ENCODE measurements around the gene PEX6.
A peak's percentile ranks its signal among the peaks of the same experiment; 100 is the strongest.

Gene PEX6

DNA sequence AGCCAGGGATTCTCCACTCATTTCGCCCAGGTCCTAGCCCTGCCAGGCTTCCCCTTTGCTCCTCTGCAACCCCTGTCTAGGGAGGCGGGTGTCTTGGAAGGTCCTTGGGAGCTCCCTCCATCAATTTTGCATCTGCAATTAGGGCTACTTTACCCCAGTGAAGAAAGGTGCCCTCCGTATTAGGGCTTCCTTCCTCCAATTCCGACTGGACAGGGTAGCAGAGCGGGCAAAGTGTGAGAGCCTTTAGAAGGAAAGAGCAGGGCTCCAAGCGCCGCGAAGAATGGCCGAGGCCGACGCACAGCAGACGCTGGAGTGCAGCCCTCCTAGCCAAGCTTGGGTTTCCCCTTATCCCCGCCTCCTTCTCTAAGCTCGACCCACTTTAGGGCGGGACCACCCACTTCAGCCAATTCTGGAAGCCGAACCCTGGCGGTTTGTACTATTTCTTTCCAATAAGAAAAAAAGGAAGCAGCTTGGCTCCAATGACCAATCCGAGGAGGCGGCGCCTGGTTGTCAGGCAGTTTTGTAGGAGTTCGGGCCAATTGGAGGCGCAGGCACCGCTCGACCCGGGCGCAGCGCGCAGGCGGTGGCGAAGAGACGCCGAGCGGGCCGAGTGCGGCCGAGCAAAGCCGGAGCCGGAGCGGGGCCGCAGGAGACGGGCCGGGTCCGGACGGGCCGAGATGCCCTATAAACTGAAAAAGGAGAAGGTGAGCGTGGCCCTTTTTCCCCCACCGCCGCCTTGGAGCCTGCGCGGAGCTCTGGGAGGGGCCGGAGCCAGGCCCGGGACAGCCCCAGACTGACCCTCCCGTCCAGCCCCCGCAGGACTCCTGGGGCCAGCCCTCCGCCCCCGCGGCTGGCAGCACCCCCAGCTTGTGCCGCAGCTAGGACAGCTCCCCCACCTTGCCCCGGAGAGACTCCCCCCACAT is 5.3 kb upstream of the PEX6 start, which contains the start of gene PPP2R5D:
PPP2R5D (plus strand) TSS at position 570 of the 923 bp plus-strand sequence; CDS start at position 678, 108 bp downstream.
- DNase-seq (ENCODE audit: insufficient read length, low spot score), result peak; percentile 95
- TF ChIP-seq, protein P1, sequence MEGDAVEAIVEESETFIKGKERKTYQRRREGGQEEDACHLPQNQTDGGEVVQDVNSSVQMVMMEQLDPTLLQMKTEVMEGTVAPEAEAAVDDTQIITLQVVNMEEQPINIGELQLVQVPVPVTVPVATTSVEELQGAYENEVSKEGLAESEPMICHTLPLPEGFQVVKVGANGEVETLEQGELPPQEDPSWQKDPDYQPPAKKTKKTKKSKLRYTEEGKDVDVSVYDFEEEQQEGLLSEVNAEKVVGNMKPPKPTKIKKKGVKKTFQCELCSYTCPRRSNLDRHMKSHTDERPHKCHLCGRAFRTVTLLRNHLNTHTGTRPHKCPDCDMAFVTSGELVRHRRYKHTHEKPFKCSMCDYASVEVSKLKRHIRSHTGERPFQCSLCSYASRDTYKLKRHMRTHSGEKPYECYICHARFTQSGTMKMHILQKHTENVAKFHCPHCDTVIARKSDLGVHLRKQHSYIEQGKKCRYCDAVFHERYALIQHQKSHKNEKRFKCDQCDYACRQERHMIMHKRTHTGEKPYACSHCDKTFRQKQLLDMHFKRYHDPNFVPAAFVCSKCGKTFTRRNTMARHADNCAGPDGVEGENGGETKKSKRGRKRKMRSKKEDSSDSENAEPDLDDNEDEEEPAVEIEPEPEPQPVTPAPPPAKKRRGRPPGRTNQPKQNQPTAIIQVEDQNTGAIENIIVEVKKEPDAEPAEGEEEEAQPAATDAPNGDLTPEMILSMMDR (IDR thresholded peaks at IDR 0.05; ENCODE audit: insufficient read depth, missing control alignments), result no peak
- no peak for FAIRE-seq

DNA sequence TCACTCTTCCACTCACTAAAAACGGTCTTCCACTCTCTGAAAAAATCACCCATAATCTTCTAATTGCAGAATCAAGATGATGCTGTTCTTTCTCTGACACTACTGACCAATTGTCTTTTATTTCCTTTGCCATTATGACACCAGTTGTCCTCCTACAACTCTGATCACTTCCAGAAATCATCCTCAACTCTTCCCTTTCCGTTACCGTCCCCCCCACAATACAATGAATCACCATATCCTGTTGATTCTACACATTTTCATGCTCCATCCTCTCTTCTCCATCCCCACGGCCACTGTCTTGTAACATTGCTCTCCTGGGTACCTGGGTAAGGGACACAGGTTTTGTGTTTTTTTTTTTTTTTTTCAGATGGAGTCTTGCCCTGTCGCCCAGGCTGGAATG is 2.9 kb upstream of the PEX6 start:
- TF ChIP-seq, protein P1 (IDR thresholded peaks at IDR 0.05; ENCODE audit: insufficient read depth, missing control alignments), result no peak
- DNase-seq (ENCODE audit: insufficient read length, low spot score), result no peak
- FAIRE-seq, result no peak

DNA sequence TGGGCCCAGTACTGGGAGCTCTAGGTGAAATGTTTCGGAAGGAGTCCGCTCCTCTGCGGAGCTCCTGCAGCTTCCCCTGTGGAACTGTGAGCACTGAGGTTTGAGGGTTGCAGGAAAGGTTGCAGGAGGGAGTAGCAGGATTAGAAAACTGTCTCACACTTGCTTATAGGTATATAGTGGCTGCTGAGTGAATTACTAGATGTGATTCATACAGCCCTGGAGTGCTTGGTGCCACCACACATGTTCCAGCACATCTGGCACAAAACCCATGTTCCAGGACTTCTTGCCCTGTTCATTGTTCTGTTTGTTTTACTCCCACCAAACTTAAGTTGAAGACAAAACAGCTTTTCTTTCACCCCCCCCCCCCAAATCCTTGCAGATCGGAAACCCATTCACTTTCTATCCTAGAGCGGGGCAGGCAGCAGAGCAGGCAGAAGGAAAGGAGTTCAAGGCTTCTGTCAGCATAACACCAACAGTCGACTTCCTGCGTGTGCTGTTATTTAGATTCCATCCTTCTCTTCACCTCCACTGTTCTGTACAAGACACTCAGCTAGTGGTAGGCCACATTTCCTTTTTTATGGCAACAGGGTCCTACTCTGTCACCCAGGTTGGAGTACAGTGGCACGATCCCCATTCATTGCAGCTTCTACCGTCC is 669 bp upstream of the PEX6 start:
- FAIRE-seq, result no peak

DNA sequence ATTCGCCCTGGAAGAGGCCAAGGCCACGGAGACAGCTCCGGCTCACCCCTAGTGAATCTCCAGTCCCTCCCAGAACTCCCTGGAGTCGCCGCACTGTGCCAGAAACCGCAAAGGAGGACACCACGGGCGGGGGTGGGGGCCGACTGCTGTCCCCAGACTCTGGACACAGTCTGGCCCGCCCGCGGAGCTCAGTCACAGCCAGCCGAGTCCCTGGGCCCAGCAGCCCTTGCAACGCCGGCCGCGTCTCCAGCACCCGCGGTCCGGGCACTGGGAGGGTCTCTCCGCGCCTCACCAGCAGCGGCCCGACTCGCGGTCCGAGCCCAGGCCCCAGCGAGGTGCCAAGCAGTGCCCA is 518 bp downstream of the PEX6 start:
- TF ChIP-seq, protein P1 (IDR thresholded peaks at IDR 0.05; ENCODE audit: insufficient read depth, missing control alignments), result no peak
- FAIRE-seq (no peak), DNase-seq (ENCODE audit: insufficient read length, low spot score) (no peak)

More for the DNA sequence above, 669 bp upstream of the PEX6 start:
- TF ChIP-seq, protein P1 (IDR thresholded peaks at IDR 0.05; ENCODE audit: insufficient read depth, missing control alignments), result no peak
- DNase-seq (ENCODE audit: insufficient read length, low spot score), result no peak

DNA sequence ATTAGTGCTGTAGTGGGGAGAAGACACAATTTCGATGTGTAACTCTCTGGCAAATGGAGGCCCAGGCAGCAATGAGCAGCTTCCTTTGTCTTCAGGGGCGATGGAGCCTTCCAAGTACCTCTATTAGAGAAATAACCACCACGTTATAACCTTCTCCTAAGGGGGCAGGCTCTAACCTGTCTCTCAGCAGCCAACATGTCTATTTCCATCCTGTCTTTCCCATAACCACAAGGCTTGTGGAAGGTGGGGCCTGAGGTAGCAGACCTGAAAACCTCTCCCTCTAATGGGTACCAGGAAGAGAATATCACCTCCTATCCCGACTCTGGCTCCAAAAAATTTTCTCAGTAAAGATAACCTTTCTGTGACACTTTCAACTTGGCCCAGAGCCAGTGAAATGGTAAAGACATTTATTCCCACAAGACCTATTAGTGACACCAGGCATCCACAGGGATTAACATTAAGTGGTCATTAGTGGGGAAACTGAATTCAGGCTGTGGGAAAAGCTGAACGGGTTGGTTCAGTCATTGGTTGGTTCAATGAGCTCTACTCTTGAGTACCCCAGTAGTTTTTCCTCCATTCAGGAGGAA is 4.0 kb downstream of the PEX6 start:
- no peak for FAIRE-seq
- no peak for DNase-seq (ENCODE audit: insufficient read length, low spot score)
- TF ChIP-seq, protein P1 (IDR thresholded peaks at IDR 0.05; ENCODE audit: insufficient read depth, missing control alignments), result no peak

DNA sequence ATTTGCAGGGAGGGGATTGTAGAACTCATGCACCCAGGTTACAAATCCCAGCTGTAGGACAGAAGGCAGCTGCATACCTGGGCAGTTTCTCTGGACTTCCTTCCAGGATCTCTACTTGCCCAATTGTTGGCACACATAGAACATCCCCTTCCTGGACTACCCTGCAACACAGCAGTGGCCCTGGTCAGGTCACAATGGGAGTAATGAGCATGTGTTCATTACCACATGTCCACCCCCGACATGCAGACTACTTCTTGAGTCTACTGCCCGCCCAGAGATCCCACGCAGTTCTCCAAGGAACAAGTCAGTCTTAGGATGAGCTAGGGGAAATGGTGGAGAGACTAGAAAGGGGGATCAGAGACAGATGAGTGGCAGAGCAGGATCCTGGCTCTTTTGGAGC is 5.1 kb downstream of the PEX6 start:
- TF ChIP-seq, protein P1 (IDR thresholded peaks at IDR 0.05; ENCODE audit: insufficient read depth, missing control alignments), result no peak

More for the DNA sequence above, 5.1 kb downstream of the PEX6 start:
- DNase-seq (ENCODE audit: insufficient read length, low spot score) (no peak), FAIRE-seq (no peak)
